ENCODE results near the gene ARHGAP5. TPM values are rescaled to one million over a fixed set of nuclear protein-coding genes. Genes with fewer than 3 reads are reported as not detected.
"Not testable (repeated sequence)": the region's sequence is repeated elsewhere in the genome, so short reads cannot be mapped to it uniquely, and the experiment has no call there.

ARHGAP5 gene
- total RNA-seq, 3 donors from 2014 or later (not counting 1 experiment from before 2014, with no cell fraction given), result 31.5 to 45.8 (median 41.1) TPM

- Histone ChIP-seq H3K36me3 (ENCODE audit: control insufficient read depth, insufficient read depth, low read length) (no peaks in the 10 kb centered on the region), H3K27ac (ENCODE audit: low read length) (no peak overlapping the region), H3K4me3 (ENCODE audit: low read length) (no peak overlapping the region), H3K9me3 (ENCODE audit: control insufficient read depth, insufficient read depth, low read length) (no peaks in the 10 kb centered on the region), H3K4me1 (ENCODE audit: control insufficient read depth, insufficient read depth, low read length) (no peaks in the 10 kb centered on the region), H3K27me3 (ENCODE audit: control insufficient read depth, insufficient read depth, low read length) (no peaks in the 10 kb centered on the region)
- DNase-seq (no peak), ATAC-seq (no peak)
- Mint-ChIP-seq H3K27me3 (ENCODE audit: low read depth in 2 of 2) (no peaks in the 10 kb centered on the region), H3K4me1 (peaks cover 10 to 13% of the 10 kb centered on the region in 2 donors), H3K36me3 (no peaks in the 10 kb centered on the region), H3K4me3 (no peak overlapping the region), H3K9me3 (no peaks in the 10 kb centered on the region), H3K27ac (no peak overlapping the region)
- no peak for TF ChIP-seq CTCF (IDR thresholded peaks at IDR 0.05)
- intact Hi-C loops (cut with micrococcal nuclease), result no loop called here
Observed at GRCh38 chr14:32121536-32121935, 44.4 kb downstream of the ARHGAP5 start.

- no peaks in the 10 kb centered on the region for H3K27me3 ChIP-seq (ENCODE audit: control insufficient read depth, insufficient read depth, low read length)
- no peak overlapping the region for H3K4me3 ChIP-seq (ENCODE audit: low read length)
- no peak for TF ChIP-seq CTCF (IDR thresholded peaks at IDR 0.05)
- H3K27ac Mint-ChIP-seq, result no peak overlapping the region
- no peaks in the 10 kb centered on the region for H3K27me3 Mint-ChIP-seq (ENCODE audit: low read depth in 2 of 2)
- H3K9me3 ChIP-seq (ENCODE audit: control insufficient read depth, insufficient read depth, low read length), result no peaks in the 10 kb centered on the region
- no peaks in the 10 kb centered on the region for H3K9me3 Mint-ChIP-seq
- no peak for DNase-seq
- H3K27ac ChIP-seq (ENCODE audit: low read length), result no peak overlapping the region
- no peaks in the 10 kb centered on the region for H3K4me1 ChIP-seq (ENCODE audit: control insufficient read depth, insufficient read depth, low read length)
- no peaks in the 10 kb centered on the region for H3K36me3 Mint-ChIP-seq
- H3K4me3 Mint-ChIP-seq, result no peak overlapping the region
- peaks cover 13 to 17% of the 10 kb centered on the region in 2 donors for H3K4me1 Mint-ChIP-seq
- ATAC-seq, result no peak
- H3K36me3 ChIP-seq (ENCODE audit: control insufficient read depth, insufficient read depth, low read length), result no peaks in the 10 kb centered on the region
- intact Hi-C loops (cut with micrococcal nuclease), result no loop called here
- 100% methylated on average over 1 of the region's 1 CpG for WGBS (ENCODE audit: insufficient coverage)
Observed at GRCh38 chr14:32121948-32122347, 44.8 kb downstream of the ARHGAP5 start.

- DNase-seq; H3K27me3 Mint-ChIP-seq (ENCODE audit: low read depth in 2 of 2); intact Hi-C loops (cut with micrococcal nuclease); H3K4me3 ChIP-seq (ENCODE audit: low read length); H3K4me3 Mint-ChIP-seq; H3K27ac ChIP-seq (ENCODE audit: low read length); H3K36me3 Mint-ChIP-seq; H3K27me3 ChIP-seq (ENCODE audit: control insufficient read depth, insufficient read depth, low read length); H3K9me3 ChIP-seq (ENCODE audit: control insufficient read depth, insufficient read depth, low read length); ATAC-seq; H3K9me3 Mint-ChIP-seq; H3K4me1 ChIP-seq (ENCODE audit: control insufficient read depth, insufficient read depth, low read length); H3K27ac Mint-ChIP-seq; H3K36me3 ChIP-seq (ENCODE audit: control insufficient read depth, insufficient read depth, low read length): not testable (repeated sequence)
- peaks cover 5 to 18% of the 10 kb centered on the region in 2 donors for H3K4me1 Mint-ChIP-seq
- WGBS (ENCODE audit: insufficient coverage), result 94% methylated on average over 5 of the region's 13 CpGs
Observed at GRCh38 chr14:32126899-32127730, 50.0 kb downstream of the ARHGAP5 start.

GRCh38 chr14:32127731-32128654 is 50.9 kb downstream of the ARHGAP5 start:
- H3K36me3 Mint-ChIP-seq; ATAC-seq; H3K27ac Mint-ChIP-seq; H3K9me3 ChIP-seq (ENCODE audit: control insufficient read depth, insufficient read depth, low read length); H3K27me3 Mint-ChIP-seq (ENCODE audit: low read depth in 2 of 2); H3K27ac ChIP-seq (ENCODE audit: low read length); H3K36me3 ChIP-seq (ENCODE audit: control insufficient read depth, insufficient read depth, low read length); intact Hi-C loops (cut with micrococcal nuclease); H3K4me1 ChIP-seq (ENCODE audit: control insufficient read depth, insufficient read depth, low read length); H3K4me3 Mint-ChIP-seq; H3K27me3 ChIP-seq (ENCODE audit: control insufficient read depth, insufficient read depth, low read length); H3K9me3 Mint-ChIP-seq; DNase-seq; H3K4me3 ChIP-seq (ENCODE audit: low read length): not testable (repeated sequence)
- WGBS (ENCODE audit: insufficient coverage), result 97% methylated on average over 57 of the region's 57 CpGs
- H3K4me1 Mint-ChIP-seq, result peaks cover 5 to 18% of the 10 kb centered on the region in 2 donors

All from natural killer cell (primary cell).